Gastroesophageal sphincter (tissue), 3 donors: ENCODE results near the gene CDH4.

Experiments used
- EP300 ChIP-seq: sonication (generic); formaldehyde crosslinking; IDR thresholded peaks from one replicate; pipeline ENCODE4 v1.6.1; 2017; ENCODE audit warnings: antibody characterized with exemption, mild to moderate bottlenecking
- POLR2AphosphoS5 ChIP-seq: sonication (generic); formaldehyde crosslinking; IDR thresholded peaks from one replicate; pipeline ENCODE4 v1.6.1; 2017; ENCODE audit warnings: antibody characterized with exemption
- TF ChIP-seq, protein P1 (sequence below), 4 experiments: fragments of 200-600 bp in 2 of 4; fragments of 450-650 bp in 2 of 4; sonication (generic) in 1 of 4; IDR thresholded peaks; one replicate each; pipeline ENCODE4 v1.5.1; 2017 to 2019; ENCODE audit warnings: antibody characterized with exemption in 4 of 4, mild to moderate bottlenecking in 2 of 4, moderate library complexity in 2 of 4

DNA sequence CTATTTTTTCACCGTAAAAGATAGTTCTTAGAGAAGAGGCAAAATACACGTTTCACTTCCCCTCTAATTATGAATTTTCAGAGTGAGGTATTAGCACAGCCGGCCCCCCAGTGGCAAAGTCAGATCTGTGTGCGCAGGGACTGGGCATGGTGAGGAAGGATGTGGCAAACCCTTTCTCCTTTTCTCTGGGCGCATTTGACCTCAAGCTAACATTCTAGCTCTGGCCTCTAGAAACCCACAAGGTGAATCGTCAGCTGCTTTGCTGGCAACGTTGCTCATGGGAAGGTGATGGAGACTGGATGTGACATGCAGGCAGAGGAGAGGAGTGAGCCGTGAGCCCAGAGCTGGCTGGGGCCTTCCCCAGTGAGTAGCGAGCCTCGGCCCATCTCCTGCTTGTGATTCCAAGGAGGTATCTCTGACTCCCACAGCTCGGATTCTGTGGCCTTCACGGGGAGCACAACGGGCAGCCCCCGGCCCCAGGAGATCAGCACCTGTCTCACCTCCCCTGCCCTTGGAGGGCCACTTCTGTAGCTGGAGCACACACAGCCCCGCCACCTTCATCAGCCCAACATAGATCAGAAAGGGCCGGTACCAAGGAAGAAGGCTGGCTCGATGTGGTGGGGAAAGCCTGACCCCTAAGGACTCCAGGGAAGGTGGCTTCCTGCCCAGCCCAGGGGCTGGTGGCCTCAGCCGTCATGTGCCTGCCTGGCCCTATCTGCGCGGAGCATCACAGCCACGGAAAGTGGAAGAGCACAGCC is 660.8 kb downstream of the CDH4 start:
- TF ChIP-seq, protein P1, sequence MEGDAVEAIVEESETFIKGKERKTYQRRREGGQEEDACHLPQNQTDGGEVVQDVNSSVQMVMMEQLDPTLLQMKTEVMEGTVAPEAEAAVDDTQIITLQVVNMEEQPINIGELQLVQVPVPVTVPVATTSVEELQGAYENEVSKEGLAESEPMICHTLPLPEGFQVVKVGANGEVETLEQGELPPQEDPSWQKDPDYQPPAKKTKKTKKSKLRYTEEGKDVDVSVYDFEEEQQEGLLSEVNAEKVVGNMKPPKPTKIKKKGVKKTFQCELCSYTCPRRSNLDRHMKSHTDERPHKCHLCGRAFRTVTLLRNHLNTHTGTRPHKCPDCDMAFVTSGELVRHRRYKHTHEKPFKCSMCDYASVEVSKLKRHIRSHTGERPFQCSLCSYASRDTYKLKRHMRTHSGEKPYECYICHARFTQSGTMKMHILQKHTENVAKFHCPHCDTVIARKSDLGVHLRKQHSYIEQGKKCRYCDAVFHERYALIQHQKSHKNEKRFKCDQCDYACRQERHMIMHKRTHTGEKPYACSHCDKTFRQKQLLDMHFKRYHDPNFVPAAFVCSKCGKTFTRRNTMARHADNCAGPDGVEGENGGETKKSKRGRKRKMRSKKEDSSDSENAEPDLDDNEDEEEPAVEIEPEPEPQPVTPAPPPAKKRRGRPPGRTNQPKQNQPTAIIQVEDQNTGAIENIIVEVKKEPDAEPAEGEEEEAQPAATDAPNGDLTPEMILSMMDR (IDR thresholded peaks at IDR 0.05) = no peak
- no peak for TF ChIP-seq POLR2AphosphoS5
- TF ChIP-seq EP300 = no peak
